Spinal cord (tissue), 10 donors: ENCODE results near the gene HSF2. TPM values are rescaled to one million over a fixed set of nuclear protein-coding genes. Genes with fewer than 3 reads are reported as not detected.
"Not testable (repeated sequence)": the region's sequence is repeated elsewhere in the genome, so short reads cannot be mapped to it uniquely, and the experiment has no call there.

ENCODE experiments used
- DNase-seq, 6 donors: peaks; one replicate each; pipeline versions ENCODE4 v3.0.0 to v3.0.0-alpha.2; 2013 to 2015; ENCODE audit warnings: low spot score in 6 of 6, low read depth in 4 of 6
- H3K27ac ChIP-seq: one replicate; pipeline ENCODE4 v1.5.1; 2013; ENCODE audit warnings: low read depth, low read length, control low read depth
- H3K27me3 ChIP-seq: one replicate; pipeline ENCODE4 v1.6.1; 2013; ENCODE audit warnings: low read length; ENCODE audit not compliant: control insufficient read depth, insufficient read depth
- H3K36me3 ChIP-seq: one replicate; pipeline ENCODE4 v1.6.1; 2013; ENCODE audit warnings: low read length; ENCODE audit not compliant: control insufficient read depth, insufficient read depth
- H3K4me1 ChIP-seq: one replicate; pipeline ENCODE4 v1.6.1; 2013; ENCODE audit warnings: low read length; ENCODE audit not compliant: control insufficient read depth, insufficient read depth
- H3K4me3 ChIP-seq: one replicate; pipeline ENCODE4 v1.5.1; 2013; ENCODE audit warnings: low read depth, low read length, control low read depth
- H3K9me3 ChIP-seq: one replicate; pipeline ENCODE4 v1.6.1; 2013; ENCODE audit warnings: low read length; ENCODE audit not compliant: control insufficient read depth, insufficient read depth
- WGBS: methylation state at CpG from one replicate; pipeline ENCODE4 v1.1.5; 2013; ENCODE audit warnings: missing lambda C conversion rate; ENCODE audit not compliant: insufficient coverage; 5-methylcytosine and 5-hydroxymethylcytosine counted together
- polyA plus RNA-seq, 2 donors: library from polyadenylated mRNA; unstranded; fragments of 120-200 nt; gene quantifications; one replicate each; pipeline ENCODE4 v1.2.1, GENCODE V29; 2013; ENCODE audit not compliant: insufficient read length in 2 of 2
- total RNA-seq, 2 donors: library from RNA; depleted of rRNA in 1 of 2; stranded (reverse); fragments of 120-200 nt in 1 of 2; fragments of >200 nt in 1 of 2; gene quantifications; one replicate each; pipeline versions ENCODE4 v1.2.3 to v1.2.4, GENCODE V29; 2013 to 2014
- donor health status: healthy.

Gene HSF2
- total and polyA plus RNA-seq, 4 donors: 34.0 to 66.3 (median 41.0) TPM

DNA sequence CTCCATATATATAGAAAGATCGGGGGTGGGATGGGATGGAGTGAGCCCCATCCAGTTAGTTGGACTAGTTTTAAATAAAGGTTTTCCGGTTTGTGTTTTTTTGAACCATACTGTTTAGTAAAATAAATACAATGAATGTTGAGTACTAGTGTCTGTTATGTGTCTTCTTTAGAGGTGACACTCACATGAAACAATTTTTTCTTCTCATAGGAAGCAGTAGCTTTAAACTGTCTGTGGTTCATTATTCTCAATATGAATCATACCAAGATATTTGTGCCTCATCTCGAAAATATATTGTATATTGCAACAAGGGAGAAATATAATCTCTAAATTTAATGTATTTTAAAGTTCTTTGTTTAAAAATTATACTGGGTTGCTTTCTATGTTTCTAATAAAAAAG, 33.4 kb downstream of the HSF2 start:
- Histone ChIP-seq H3K4me1 (no peaks in the 10 kb centered on the region), H3K27me3 (no peaks in the 10 kb centered on the region), H3K4me3 (no peak overlapping the region), H3K9me3 (no peaks in the 10 kb centered on the region), H3K36me3 (peaks cover 6% of the 10 kb centered on the region), H3K27ac (no peak overlapping the region)
- 100% methylated on average over 1 of the region's 3 CpGs for WGBS
- DNase-seq: no peak

DNA sequence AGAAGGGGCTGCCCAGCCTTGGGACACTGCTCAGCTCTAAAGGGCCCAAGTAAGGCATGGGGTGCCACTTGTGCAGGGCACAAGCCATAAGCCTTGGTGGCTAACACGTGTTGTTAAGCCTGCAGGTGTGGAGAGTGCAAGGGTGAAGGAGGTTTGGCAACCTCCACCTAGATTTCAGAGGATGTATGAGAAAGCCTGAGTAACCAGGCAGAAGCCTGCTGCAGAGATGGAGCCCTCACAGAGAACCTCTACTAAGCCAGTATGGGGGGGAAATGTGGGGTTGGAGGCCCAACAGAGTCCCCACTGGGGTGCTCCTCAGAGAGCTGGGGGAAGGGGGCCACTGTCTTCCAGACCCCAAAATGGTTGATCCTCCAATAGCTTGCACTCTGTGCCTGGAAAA, 39.5 kb downstream of the HSF2 start:
- Histone ChIP-seq H3K9me3 (peaks cover 8% of the 10 kb centered on the region), H3K27ac (no peak overlapping the region), H3K36me3 (peaks cover 18% of the 10 kb centered on the region), H3K4me1 (no peaks in the 10 kb centered on the region), H3K27me3 (no peaks in the 10 kb centered on the region), H3K4me3 (no peak overlapping the region)
- DNase-seq: no peak
- 83% methylated on average over 1 of the region's 1 CpG for WGBS

DNA sequence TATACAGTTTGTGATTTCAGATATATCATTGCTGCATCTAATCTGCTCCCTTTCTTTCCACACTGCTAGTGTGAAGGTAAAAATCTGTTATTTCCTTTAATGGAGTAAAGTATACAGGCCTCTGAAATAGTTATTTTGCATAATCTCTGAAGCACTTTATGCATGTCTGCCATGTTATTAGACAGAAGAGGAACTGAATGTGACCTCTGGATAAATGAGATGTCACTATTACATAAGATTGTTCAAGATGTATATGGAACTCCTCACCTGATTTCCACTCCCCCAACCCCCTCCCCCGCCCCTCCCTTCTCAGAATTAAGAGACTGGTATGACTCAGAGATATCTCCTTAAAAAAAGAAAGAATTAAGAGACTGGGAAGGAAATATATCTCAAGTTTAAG, 45.8 kb downstream of the HSF2 start:
- DNase-seq: no peak
- no peaks in the 10 kb centered on the region for H3K27me3 ChIP-seq
- WGBS: no CpG with 5 or more reads among the region's 1 CpG
- no peak overlapping the region for H3K27ac ChIP-seq
- H3K9me3 ChIP-seq: no peaks in the 10 kb centered on the region
- peaks cover 15% of the 10 kb centered on the region for H3K36me3 ChIP-seq
- H3K4me1 ChIP-seq: peaks cover 3% of the 10 kb centered on the region
- H3K4me3 ChIP-seq: no peak overlapping the region

DNA sequence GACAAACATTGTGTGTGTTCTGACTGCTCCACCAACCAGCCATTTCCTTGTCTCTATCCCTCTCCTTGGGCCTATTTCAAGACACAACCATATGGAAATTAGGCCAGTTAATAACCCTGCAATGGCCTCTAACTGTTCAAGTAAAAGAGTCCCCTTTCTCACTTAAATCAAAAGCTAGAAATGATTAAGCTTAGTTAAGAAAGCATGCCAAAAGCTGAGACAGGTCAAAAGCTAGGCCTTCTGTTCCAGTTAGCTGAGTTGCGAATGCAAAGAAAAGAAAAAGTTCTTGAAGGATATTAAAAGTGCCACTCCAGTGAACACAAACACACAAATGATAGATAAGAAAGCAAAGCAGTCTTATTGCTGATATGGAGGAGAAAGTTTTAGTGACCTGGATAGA, 49.6 kb downstream of the HSF2 start:
- H3K27me3 ChIP-seq: no peaks in the 10 kb centered on the region
- H3K36me3 ChIP-seq: peaks cover 15% of the 10 kb centered on the region
- H3K4me1 ChIP-seq: peaks cover 3% of the 10 kb centered on the region
- no peak overlapping the region for H3K27ac ChIP-seq
- DNase-seq: peak in 1 of 6 donors; percentile 64
- H3K4me3 ChIP-seq: no peak overlapping the region
- WGBS: no CpG with 5 or more reads among the region's 1 CpG
- H3K9me3 ChIP-seq: no peaks in the 10 kb centered on the region

DNA sequence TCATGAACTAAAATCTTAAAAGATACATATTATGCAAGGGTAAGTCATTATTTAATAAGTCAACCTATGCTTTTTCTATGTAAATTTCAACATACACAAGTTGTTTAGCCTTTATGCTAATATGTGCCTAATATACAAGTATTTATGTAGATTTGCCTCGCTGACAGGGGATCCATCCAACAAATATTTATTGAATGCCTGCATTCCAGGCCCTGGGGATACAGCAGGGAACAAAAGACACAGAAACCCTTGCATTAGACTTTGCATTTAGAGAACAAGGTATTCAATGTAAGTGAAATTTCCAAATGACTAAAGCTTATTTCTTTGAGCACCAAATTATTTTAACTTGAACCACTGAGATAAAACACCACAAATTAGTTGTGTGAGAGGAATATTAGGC, 53.1 kb downstream of the HSF2 start:
- H3K36me3 ChIP-seq: peaks cover 19% of the 10 kb centered on the region
- no CpG with 5 or more reads among the region's 1 CpG for WGBS

DNA sequence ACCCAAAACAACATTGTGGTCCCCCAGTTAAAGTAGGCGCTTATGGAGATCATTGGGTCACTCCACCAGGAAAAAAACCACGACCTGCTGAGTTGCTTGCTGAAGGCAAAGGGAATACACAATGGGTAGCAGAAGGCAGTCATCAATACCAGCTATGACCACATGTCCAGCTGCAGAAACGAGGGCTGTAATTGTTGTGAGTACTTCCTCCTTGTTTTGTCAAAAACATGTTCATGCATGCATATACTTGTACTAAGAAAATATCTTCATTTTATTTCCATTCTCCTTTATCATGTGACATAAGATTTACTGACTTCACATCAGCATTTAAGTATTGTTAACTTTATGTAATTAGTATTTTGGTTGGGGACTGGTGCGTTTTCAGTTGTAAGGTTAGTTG, 55.2 kb downstream of the HSF2 start:
- Histone ChIP-seq H3K9me3 (no peaks in the 10 kb centered on the region), H3K27ac (no peak overlapping the region), H3K4me1 (no peaks in the 10 kb centered on the region), H3K4me3 (no peak overlapping the region), H3K27me3 (no peaks in the 10 kb centered on the region), H3K36me3 (peaks cover 9% of the 10 kb centered on the region)
- 94% methylated on average over 3 of the region's 4 CpGs for WGBS
- no peak for DNase-seq

More for the DNA sequence above, 53.1 kb downstream of the HSF2 start:
- Histone ChIP-seq H3K4me3 (no peak overlapping the region), H3K27ac (no peak overlapping the region), H3K4me1 (peaks cover 3% of the 10 kb centered on the region), H3K27me3 (no peaks in the 10 kb centered on the region), H3K9me3 (no peaks in the 10 kb centered on the region)
- DNase-seq: no peak

DNA sequence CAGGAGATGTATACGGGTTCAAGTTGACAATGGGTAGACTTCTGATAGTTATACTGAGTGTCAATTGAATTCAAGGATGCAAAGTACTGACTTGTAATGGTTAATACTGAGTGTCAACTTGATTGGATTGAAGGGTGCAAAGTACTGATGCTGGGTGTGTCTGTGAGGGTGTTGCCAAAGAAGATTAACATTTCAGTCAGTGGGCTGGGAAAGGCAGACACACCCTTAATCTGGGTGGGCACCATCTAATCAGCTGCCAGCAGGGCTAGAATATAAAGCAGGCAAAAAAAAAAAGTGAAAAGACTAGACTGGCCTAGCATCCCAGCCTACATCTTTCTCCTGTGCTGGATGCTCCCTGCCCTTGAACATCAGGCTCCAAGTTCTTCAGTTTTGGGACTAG, 55.7 kb downstream of the HSF2 start:
- WGBS: 100% methylated on average over 1 of the region's 1 CpG
- DNase-seq, H3K4me3 ChIP-seq, H3K27ac ChIP-seq, H3K4me1 ChIP-seq, H3K27me3 ChIP-seq, H3K36me3 ChIP-seq, H3K9me3 ChIP-seq: not testable (repeated sequence)

DNA sequence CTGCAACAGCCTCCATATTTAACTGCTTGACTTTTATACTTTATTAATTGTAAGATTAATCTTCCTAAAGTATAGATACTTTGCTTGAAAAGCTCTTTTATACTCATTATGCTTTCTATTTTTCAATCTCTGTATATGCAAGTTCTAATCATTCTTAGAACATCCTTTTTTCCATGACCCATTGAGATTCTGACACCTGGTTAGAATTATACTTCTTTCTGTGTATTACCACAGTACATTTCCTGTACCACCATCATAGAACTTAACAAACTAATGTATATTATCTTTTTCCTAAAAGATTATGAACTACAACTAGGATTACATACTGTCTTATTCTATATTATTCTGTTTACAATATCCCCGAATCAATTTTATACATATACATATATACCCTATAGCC, 58.6 kb downstream of the HSF2 start:
- Histone ChIP-seq H3K36me3 (peaks cover 3% of the 10 kb centered on the region), H3K4me3 (no peak overlapping the region), H3K27me3 (no peaks in the 10 kb centered on the region), H3K4me1 (no peaks in the 10 kb centered on the region), H3K27ac (no peak overlapping the region), H3K9me3 (no peaks in the 10 kb centered on the region)
- no peak for DNase-seq
- WGBS: no CpG with 5 or more reads among the region's 1 CpG

DNA sequence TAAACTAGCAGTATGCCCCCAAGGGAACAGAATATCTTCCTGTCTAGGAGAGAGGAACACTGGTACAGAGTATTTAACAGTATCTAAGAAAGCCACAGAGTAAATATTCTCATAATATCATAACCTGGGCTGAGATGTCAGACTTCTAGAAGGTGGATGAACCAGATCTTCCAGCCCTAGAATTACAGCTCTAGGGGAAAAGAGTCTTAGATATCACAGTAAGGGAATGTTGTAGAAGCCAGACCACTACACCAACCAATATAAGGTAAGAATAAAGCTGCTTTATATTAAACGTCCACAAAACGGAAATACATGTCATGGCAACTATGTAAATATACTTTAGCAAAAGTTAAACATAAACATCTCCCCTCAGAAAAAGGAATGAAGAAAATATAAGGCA, 59.8 kb downstream of the HSF2 start:
- Histone ChIP-seq H3K9me3 (peaks cover 2% of the 10 kb centered on the region), H3K36me3 (peaks cover 3% of the 10 kb centered on the region), H3K4me1 (no peaks in the 10 kb centered on the region), H3K27me3 (no peaks in the 10 kb centered on the region), H3K4me3 (no peak overlapping the region), H3K27ac (no peak overlapping the region)
- DNase-seq: no peak
- no CpG with 5 or more reads among the region's 2 CpGs for WGBS

DNA sequence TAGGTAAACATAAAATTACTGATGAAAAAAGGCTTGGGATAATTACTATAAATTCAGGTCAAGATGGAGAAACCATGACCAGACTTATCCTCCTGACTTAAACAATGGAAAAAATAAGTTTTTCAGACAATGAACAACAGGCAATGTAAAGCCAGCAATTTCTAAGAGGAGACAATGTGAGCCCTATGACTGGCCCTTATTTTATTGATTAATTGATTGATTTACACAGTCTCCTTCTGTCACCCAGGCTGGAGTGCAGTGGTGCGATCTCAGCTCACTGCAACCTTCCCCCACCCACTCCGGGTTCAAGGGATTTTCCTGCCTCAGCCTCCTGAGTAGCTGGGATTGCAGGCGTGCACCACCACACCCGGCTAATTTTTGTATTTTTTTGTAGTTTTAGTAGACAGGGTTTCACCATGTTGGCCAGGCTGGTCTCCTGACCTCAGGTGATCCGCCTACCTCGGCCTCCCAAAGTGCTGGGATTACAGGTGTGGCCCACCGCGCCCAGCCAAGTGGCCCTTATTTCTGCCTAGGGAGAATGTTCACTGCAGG, 60.5 kb downstream of the HSF2 start:
- not testable (repeated sequence) for H3K27me3 ChIP-seq, H3K4me1 ChIP-seq, H3K4me3 ChIP-seq, DNase-seq, H3K27ac ChIP-seq, H3K9me3 ChIP-seq, H3K36me3 ChIP-seq
- 83% methylated on average over 2 of the region's 8 CpGs for WGBS
